NCI-H2107 treated with DMSO at 0.1 percent for 48 hours (cell line): ENCODE data around the gene DNAAF1.

Source experiments
- DNase-seq: peaks from one replicate; lab custom pipeline; 2025; ENCODE audit not compliant: unreplicated experiment; lab: John Stamatoyannopoulos, UW

The DNAAF1 gene

DNA sequence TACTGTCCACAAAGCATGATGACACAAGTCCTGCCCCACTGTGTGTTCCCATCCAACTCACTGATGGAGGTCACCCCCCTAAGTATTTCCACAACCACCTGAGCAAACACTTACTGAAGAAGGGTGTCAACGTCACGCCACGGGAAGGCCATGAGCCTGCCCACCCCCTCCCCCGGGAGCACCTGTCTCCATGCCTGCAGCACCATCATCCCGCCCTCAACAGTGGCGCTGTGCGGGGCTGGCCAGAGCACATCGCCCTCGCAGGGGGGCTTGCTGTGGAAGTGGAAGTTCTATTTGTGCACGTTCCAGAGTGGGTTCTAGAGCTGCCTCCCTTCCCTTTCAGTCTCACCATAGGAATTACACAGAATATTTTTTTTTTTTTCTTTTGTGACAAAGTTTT lies 24.1 kb upstream of the DNAAF1 start:
- no peak for DNase-seq

DNA sequence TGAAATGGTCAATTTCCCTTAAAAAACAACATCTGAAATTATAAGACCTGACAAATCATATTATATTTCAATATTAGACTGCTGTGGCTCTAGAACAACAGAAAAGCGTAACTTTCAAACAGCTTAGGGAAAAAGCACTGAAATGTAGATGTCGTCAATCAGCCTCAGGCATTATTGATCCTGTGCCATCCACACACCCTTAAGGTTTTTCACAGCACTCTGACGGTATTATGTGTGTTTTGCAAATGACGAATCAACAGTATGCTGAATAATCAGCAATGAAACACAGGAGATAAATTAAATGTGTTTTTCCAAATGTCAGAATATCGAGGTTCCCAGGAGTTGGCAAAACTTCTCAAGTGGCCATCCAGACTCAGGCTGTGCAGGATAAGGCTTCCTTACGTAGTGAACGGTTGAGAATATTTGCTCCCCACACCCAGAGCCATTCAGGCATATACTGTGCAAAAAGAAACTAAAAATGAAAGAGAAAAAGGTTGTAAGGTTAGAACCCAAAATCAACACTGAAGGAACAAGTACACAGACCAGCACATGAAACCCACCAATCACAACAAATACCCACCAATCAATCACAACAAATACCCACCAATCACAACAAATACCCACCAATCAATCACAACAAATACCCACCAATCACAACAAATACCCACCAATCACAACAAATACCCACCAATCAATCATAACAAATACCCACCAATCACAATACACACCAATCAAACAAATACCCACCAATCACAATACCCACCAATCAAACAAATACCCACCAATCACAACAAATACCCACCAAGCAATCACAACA lies 20.6 kb upstream of the DNAAF1 start:
- DNase-seq = no peak

DNA sequence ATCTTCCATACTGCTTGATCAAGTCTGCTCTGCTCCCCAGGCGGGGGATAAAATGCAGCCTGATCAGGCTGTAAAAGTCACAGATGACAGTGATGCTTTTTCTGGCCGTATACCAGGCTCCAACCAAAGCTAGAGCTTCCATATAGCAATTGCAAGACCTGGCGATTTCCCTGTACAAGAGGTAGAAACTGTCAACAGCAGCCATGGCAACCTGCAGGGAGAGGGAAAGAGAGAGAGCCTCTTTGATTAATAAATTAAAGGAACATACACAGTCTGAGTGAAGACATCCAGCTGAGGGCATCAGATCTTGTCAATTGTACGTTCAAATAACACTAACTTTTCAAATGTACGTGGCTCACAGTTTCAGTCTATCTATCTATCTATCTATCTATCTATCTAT lies 14.0 kb upstream of the DNAAF1 start:
- no peak for DNase-seq

GRCh38 chr16:84132527-84133285 lies 12.4 kb upstream of the DNAAF1 start:
- no peak for DNase-seq

- no peak for DNase-seq
These were observed 8.6 kb upstream of the DNAAF1 start for GRCh38 chr16:84136331-84137125.

- DNase-seq = no peak
These were observed 7.8 kb upstream of the DNAAF1 start for GRCh38 chr16:84137287-84137686.

DNA sequence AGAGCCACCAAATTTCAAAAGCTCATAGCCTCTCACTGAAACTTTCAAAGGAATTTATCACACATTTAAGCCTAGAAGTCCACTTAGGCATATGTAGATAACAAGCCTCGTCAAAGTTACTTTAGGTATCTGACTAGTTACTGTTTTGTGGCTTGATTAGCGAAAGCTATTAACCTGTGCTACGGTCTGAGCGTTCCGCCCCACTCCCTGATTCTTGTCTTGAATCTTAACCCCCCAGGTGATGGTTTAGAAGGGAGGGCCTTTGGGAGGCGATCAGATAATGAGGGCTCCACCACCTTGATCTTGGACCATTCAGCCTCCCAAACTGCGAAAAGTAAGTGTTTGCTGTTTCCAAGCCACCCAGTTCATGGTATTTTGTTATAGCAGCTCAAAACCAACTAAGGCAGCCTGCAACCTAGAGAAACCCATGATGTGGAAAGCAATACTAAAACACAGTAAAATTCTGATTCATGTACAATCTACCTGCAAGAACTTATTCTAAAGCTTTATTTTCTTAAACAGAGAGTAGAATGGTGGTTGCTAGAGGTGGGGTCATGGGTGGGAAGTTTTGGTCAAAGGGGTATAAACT lies 7.2 kb upstream of the DNAAF1 start:
- no peak for DNase-seq

- DNase-seq = no peak
These were observed 6.6 kb upstream of the DNAAF1 start for GRCh38 chr16:84138500-84138823.

DNA sequence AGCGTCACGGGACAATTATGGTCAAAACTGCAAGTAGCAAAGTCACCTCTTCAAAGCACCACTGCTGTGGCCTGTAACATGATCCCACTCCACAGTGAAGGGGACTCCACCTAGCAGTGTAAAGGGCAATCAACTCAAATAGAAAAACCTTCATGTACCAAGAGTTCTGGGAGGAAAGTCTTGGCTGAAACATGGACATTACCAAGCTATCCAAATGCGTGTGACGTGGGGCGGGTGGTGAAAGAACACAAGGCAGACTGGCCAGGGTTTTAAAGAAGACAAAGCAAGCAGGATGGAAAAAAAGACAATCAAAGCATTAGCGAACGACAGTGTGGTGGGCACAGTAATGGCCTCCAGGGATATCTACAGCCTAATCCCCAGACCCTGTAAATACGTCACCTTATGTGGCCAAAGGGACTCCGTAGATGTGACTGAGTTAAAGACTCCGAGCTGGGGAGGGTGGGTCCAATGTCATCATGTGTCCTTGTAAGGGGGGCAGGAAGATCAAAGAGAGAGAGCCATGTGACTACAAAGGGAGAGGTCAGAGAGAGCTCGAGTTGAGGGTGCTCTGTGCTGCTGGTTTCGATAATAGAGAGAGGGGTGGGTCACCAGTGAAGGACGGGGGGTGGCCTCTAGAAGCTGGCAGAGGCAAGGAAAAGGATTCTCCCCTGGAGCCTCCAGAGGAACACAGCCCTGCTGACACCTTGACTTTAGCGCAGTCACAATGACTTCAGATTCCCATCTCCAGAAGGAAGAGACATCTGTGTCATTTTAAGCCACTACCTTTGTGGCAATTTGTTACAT lies 6.1 kb upstream of the DNAAF1 start:
- peak; percentile 92 for DNase-seq

DNA sequence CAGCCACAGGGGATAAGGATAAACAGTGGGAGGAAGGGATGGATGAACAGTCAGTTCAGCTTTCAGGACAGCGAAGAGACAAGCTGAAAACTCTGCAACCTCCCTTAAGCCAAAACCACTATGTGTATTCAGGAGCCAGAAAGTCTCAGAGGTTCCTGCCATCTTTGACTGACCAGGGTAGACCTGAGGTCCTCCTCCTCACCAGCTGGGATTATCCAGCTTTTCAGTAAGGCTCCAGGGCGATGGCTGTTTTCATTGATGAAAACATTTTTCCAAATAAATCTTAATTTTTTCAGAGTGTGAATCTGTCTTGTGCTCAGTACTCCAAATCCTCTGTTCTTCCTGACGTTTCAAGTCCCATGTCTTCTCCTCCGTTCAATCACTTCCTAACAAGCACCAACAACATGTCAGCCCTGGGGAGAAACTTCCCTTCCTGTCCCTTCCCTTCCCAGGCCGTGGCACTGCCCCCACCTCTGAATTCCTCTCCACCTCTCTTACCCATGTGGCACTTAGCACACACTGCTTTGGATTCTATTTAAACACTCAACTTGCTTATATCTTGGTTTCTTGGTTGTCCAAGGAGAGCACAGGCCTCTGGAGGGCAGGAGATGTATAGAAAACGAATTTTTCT lies 5.4 kb upstream of the DNAAF1 start:
- DNase-seq = no peak

GRCh38 chr16:84141143-84141670 lies 3.9 kb upstream of the DNAAF1 start:
- peak; percentile 29 for DNase-seq

- no peak for DNase-seq
These were observed 2.0 kb upstream of the DNAAF1 start for GRCh38 chr16:84143081-84143480.

- no peak for DNase-seq
These were observed 1.3 kb upstream of the DNAAF1 start for GRCh38 chr16:84143784-84144199.

GRCh38 chr16:84144209-84144858 lies 774 bp upstream of the DNAAF1 start:
- DNase-seq = peak; percentile 9

DNA sequence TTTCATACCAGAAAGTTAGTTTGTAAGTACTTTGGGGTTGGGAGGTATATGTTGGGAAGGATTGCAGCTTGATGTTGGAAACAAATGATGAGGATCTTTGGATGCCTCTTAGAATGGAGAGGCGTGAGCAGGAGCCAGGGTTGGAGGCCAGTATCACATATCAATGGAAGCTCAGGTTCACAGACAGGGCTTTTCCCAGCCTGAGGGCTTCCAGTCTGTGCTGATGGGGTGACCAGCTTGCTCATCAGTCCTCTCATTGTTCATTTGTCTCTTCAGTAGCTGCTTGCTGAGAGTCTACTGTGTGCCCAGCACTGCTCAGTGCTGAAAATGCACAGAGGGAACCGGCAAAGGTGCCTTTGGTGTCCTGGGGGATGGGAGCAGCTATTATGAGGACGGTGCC lies 5.8 kb downstream of the DNAAF1 start:
- DNase-seq = no peak

DNA sequence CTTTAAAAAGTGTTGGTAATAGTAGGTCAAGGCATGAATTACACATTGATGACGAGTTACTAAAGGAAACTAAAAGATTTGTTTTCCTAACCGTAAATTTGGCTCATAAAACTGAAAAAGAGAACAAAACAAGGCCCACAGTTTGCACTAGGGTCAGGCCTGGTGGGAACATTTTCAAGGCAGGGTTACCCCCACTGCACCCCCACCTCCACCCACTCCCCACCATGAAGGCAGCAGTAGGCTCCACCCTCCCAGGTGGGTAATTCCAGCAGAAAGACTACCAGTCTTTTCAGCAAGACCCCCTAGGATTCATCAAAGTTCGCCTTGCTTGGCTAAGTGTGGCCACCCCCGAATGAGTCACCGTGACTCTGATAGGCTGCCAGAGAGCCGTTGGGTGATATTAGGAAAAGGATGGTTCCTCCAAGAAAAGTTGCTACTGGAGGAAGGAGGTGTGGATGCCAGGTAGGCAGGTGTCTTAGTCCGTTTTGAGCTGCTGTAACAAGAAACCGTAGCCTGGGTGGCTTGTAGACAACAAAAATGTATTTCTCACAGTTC lies 8.6 kb downstream of the DNAAF1 start:
- DNase-seq = no peak

DNA sequence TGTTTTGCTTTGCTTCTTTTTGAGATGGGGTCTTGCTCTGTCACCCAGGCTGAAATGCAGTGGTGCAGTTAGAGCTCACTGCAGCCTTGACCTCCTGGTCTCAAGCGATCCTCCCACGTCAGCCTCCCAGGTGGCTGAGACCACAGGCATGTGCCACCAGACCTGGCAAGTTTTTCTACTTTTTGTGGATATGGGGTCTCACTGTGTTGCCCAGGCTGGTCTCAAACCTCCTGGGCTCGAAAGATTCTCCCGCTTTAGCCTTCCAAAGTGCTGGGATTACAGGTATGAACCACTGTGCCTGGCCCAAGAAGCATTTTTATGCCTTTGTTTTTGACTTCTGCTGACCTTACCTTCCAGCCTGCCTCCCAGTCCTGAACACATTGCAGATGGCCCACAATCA lies 10.1 kb downstream of the DNAAF1 start:
- no peak for DNase-seq

DNA sequence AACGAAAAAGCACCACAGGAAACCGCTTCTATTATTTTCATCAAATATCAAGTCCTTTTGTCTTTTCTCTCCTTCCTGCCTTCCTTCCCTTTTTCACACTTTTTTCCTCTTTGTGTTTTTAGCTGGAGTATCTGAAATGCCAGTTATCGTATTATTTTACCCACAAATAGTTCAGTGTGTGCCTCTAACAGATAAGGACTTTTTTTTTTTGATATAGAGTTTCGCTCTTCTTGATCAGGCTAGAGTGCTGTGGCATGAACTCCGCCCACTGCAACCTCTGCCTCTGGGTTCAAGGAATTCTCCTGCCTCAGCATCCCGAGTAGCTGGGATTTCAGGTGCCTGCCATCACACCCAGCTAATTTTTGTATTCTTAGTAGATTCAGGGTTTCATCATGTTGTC lies 10.7 kb downstream of the DNAAF1 start:
- no peak for DNase-seq

DNA sequence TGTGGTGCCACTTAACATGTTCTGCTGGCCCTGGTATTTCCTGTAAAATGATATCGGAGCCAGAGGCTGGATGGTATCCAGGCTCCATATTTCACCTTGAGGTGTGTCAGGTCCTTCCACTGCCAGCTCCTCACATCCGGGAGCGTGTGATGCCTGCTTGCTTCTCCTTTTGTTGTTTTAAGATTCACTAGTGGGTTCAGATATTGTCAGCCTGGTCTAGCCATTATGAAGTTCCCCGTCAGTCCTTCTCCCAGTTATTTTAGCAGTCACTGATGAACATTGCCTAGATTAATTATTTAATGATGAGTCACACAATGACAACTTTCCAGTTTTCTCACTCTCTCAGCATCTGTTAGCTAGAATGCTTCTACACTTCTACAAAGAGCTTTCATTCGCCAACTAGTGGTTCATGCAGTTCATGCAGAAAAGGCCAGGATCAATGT lies 11.3 kb downstream of the DNAAF1 start:
- DNase-seq = no peak
